OCI-LY7 (cell line): ENCODE results near the gene NELL1.

Source experiments
- CTCF ChIP-seq: fragments of 200-600 bp; sonication (generic); conservative IDR thresholded peaks from 2 replicates; pipeline ENCODE4 v1.5.1; 2014; ENCODE audit warnings: mild to moderate bottlenecking, antibody characterized with exemption, low read length, moderate library complexity, mixed read lengths
- EZH2phosphoT487 ChIP-seq: fragments of 200-600 bp; sonication (generic); IDR thresholded peaks from 2 replicates; pipeline ENCODE4 v1.6.1; 2018; ENCODE audit warnings: low read depth, borderline replicate concordance, mild to moderate bottlenecking, mixed run types, antibody characterized with exemption, low read length, moderate library complexity, mixed read lengths

- no peak for TF ChIP-seq CTCF
- no peak for TF ChIP-seq EZH2phosphoT487
These were observed 632.6 kb downstream of the NELL1 start for GRCh38 chr11:21301981-21302380.
